Liver (tissue), 2 donors: Measurements from ENCODE around the gene SLC18A2.

Source experiments
- EGR1 ChIP-seq, 2 donors: IDR thresholded peaks; 2 replicates each; pipeline ENCODE4 v1.6.1; 2016 to 2018; ENCODE audit warnings: antibody characterized with exemption in 2 of 2, low read depth in 2 of 2
- MAX ChIP-seq: IDR thresholded peaks from 2 replicates; pipeline ENCODE4 v1.6.1; 2016; ENCODE audit warnings: antibody characterized with exemption
- RAD21 ChIP-seq, 2 donors: IDR thresholded peaks; 2 replicates each; pipeline ENCODE4 v1.6.1; 2016; ENCODE audit warnings: antibody characterized with exemption in 2 of 2, mild to moderate bottlenecking in 2 of 2
- donor health status: healthy.

- TF ChIP-seq RAD21 (IDR thresholded peaks at IDR 0.05): no peak
- no peak for TF ChIP-seq EGR1 (IDR thresholded peaks at IDR 0.05; ENCODE audit: low read depth in 2 of 2)
- no peak for TF ChIP-seq MAX
Measured at GRCh38 chr10:117223693-117224430, 17.1 kb upstream of the SLC18A2 start.
